A673 (cell line): ENCODE measurements around the gene RSPH1.

Experiments
- EZH2 ChIP-seq: fragments of 200-600 bp; sonication (generic); IDR thresholded peaks from 2 replicates; pipeline ENCODE4 v1.6.1; 2017; ENCODE audit warnings: borderline replicate concordance, low read depth, mild to moderate bottlenecking, mixed read lengths, antibody characterized with exemption, low read length; ENCODE audit not compliant: poor library complexity, severe bottlenecking
- TF ChIP-seq, protein P1 (sequence below): fragments of 300-800, 200-600 bp; sonication (generic); conservative IDR thresholded peaks from 2 replicates; pipeline ENCODE4 v1.5.1; 2017; ENCODE audit warnings: low read depth, mild to moderate bottlenecking, antibody characterized with exemption, low read length, moderate library complexity, mixed read lengths

GRCh38 chr21:42448686-42449085 is 47.3 kb downstream of the RSPH1 start:
- TF ChIP-seq EZH2: no peak
- TF ChIP-seq, protein P1, sequence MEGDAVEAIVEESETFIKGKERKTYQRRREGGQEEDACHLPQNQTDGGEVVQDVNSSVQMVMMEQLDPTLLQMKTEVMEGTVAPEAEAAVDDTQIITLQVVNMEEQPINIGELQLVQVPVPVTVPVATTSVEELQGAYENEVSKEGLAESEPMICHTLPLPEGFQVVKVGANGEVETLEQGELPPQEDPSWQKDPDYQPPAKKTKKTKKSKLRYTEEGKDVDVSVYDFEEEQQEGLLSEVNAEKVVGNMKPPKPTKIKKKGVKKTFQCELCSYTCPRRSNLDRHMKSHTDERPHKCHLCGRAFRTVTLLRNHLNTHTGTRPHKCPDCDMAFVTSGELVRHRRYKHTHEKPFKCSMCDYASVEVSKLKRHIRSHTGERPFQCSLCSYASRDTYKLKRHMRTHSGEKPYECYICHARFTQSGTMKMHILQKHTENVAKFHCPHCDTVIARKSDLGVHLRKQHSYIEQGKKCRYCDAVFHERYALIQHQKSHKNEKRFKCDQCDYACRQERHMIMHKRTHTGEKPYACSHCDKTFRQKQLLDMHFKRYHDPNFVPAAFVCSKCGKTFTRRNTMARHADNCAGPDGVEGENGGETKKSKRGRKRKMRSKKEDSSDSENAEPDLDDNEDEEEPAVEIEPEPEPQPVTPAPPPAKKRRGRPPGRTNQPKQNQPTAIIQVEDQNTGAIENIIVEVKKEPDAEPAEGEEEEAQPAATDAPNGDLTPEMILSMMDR: no peak
